B cell (primary cell): ENCODE data around the gene CARD10.

Source experiments
- EZH2 ChIP-seq: IDR thresholded peaks from 2 replicates; pipeline ENCODE4 v1.6.1; 2012; ENCODE audit warnings: borderline replicate concordance, low read depth, mild to moderate bottlenecking, moderate library complexity, low read length; ENCODE audit not compliant: insufficient read depth, poor library complexity, severe bottlenecking
- TF ChIP-seq, protein P1 (sequence below): fragments of 200-600 bp; IDR thresholded peaks from one replicate; pipeline ENCODE4 v1.8.0; 2022; ENCODE audit warnings: antibody characterized with exemption, mild to moderate bottlenecking

DNA sequence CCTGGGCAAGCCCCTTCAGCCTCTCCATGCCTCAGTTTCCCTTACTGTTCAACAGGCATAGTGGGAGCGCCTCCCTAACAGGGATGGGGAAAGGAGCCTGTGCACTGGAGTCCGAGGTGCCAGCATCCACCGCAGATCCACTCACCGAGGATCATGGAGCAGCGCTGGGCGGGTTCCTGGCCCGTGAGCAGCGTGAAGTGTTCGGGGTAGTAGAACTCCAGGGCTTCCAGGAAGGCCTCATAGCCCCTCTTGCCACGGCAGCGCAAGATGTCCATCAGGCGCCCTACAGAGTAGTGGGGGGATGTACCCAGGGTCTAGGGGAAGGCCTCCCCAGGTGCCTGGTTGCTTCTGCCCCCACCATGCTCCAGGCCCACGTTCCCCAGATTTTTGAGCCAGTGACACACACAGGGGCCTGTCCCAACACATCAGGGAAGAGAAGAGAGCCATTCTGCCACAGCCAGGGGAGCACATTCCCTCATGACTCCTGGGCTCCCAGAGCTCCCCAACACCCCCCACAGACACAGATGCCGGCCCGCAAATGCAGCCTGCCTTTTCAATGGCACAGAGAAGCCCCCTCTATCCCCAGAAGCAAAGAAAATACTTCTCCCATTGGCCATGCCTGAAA is 1.3 kb downstream of the CARD10 start:
- TF ChIP-seq, protein P1, sequence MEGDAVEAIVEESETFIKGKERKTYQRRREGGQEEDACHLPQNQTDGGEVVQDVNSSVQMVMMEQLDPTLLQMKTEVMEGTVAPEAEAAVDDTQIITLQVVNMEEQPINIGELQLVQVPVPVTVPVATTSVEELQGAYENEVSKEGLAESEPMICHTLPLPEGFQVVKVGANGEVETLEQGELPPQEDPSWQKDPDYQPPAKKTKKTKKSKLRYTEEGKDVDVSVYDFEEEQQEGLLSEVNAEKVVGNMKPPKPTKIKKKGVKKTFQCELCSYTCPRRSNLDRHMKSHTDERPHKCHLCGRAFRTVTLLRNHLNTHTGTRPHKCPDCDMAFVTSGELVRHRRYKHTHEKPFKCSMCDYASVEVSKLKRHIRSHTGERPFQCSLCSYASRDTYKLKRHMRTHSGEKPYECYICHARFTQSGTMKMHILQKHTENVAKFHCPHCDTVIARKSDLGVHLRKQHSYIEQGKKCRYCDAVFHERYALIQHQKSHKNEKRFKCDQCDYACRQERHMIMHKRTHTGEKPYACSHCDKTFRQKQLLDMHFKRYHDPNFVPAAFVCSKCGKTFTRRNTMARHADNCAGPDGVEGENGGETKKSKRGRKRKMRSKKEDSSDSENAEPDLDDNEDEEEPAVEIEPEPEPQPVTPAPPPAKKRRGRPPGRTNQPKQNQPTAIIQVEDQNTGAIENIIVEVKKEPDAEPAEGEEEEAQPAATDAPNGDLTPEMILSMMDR: no peak
- TF ChIP-seq EZH2: no peak
